Putamen (tissue), 1 donor: ENCODE measurements around the gene EXOC4.

Experiments used
- DNase-seq: peaks from one replicate; pipeline ENCODE4 v3.0.0-alpha.2; 2016; ENCODE audit warnings: low spot score

EXOC4 gene

DNA sequence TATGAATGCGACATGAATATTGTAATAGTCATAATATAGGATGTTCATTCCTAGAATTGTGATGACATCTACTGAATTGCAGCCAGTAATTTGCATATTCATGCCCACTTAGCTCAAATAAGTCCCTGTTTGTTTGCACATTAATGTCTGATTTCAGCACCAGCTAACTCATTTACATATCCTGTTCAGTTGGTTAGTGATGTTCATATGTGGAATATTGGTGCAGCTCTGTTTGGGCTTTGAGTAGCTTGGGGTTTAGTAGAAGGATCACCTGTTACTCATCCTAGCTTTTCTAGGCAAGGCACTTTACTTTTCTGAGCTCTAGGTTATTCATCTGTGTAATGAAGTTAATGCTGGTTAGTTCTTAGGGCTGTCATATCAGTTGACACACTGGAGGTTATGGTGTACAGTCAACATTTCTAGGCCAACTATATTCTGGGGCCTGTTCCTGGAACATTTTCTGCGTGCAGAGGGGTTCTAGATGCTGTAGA lies 238.4 kb downstream of the EXOC4 start:
- no peak for DNase-seq

DNA sequence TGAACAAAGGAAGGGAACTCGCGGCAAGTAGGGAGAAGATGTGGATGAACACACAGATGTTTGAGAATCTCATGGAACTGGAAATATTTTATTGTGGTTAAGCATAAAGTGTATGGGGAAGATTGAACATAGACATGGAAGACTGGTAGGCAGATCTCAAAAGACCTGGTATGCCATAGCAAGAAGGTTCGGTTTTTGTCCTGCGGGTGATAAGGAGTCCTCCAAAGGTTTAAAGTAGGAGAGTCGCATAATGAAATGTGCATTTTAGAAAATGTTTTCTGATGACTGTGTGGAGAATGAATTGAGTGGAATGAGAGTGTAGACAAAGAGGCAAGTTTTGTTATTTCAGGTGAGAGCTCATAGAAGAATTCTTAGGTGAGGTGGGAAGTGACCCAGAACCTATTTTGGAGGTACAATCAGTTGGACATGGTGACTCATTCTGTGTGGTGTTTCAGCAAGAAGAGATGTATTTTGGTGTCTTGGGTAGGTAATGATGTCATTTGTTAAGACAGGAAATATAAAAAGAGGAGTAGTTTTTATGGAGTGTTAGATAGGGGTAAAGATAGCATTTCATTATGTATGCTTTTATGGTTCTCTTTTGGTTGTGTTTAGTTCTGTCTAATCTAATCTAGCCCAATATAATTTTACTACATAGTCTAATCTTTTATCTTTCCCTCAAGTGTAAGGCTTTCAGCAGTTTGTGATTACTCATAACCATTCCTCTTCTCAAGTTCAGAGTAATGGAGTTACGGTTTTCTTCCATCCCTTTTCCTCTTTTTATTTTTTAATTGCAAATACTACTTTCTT lies 239.2 kb downstream of the EXOC4 start:
- no peak for DNase-seq

DNA sequence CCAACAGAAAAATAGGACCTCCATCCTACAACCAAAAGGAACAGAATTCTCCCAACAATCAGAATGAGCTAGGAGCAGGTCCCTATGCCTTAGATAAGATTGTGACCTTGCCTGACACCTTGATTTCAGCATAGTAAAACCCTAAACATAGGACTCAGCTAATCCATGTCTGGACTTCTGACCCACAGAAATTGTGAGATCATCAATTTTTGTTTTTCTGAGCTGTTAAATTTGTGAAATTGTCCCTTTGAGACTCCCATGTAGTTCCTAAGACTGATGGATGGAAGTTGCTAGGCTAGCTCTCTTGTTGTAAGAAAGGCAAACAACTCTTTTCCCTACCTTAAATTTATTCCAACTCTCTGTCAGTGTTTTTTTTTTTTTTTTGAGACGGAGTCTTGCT lies 244.2 kb downstream of the EXOC4 start:
- no peak for DNase-seq

DNA sequence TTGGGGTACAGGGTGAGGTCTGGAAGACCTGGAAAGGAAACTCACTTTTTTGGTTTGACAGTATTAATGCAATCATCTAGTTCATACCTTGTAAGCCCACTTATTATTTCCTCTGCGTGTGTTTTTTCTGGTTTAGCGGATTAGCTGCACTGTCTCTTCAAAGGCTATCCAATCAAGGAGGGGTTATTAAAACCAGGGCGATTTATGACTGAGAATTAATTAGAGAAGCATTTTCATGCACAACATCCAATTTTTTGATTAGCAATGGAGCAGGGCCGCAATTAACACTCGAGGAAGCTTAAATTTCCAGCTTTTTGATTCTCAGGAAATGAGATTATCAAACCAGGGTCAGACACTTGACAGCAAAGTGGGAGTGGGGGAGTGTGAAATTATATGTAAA lies 248.9 kb downstream of the EXOC4 start:
- no peak for DNase-seq

DNA sequence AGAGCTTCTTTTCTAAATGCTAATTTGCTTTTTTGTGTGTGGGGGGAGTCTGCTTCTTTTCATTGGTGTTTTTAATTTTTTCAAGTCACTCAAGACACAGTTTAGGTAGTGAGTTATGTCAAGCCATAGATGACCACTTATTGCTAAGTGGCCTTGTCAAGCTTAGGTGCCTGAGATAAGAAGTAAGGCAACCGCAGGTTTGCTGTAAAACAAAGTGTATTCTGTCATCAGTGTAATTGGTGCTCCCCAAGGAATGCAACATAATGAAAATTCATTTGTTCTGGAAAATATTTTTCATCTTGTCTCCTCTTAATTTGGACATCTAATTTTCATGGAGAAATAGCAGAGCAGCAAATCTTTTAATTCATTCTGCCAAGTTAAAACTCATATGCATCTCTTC lies 249.6 kb downstream of the EXOC4 start:
- DNase-seq: no peak

DNA sequence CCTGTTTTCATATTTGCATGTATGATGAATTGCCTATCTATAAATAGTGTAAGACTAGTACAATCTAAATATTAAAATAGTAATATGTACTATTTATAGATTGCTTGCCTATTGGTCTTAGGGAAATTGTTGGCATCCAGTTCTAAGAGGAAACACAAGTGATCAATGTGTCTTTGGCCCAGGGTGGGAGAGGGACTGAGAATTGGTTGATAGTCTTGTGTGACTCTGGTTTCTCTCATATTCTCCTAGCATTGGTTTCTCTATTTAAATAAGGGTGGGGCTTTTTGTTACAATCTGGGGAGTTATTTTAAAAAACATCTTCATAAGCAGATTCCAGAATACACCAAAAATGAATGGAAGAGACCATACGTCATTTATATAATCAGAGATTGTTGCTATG lies 250.1 kb downstream of the EXOC4 start:
- DNase-seq: no peak

DNA sequence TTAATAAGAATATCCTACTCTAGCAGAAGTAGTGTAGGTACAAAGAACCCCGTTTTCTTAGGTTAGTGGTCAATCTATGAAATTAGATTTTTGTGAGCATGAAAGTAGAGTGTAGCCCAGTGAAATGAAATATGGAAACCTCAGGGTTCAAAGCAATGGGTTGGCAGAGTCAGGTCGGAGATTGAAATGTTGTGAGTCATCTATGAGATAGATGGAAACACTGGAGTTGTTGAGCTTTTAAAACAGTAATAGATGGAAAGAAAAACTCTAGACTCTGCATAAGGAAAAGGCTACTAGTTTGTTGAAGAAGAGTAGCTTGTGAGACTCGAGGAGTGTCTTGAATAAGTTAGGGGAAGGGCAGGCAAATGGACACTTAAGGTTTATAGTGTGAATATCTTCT lies 251.9 kb downstream of the EXOC4 start:
- no peak for DNase-seq

DNA sequence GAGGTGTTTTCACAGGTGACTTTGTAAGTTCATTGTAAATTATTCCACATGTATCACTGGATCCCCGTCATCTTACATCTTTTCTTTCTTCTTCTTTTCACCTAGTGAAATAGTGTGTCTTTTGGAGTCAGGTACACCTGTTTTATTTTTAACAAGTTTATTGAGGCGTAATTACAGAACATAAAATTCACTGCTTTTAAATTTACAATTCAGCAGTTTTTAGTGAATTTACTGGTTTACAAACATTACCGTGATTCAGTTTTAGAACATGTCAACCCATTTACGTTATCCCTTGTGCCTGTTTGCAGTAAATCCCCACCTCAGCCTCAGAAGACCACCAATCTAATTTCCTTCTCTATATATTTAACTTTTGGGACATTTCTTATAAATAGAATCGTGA lies 256.9 kb downstream of the EXOC4 start:
- no peak for DNase-seq

DNA sequence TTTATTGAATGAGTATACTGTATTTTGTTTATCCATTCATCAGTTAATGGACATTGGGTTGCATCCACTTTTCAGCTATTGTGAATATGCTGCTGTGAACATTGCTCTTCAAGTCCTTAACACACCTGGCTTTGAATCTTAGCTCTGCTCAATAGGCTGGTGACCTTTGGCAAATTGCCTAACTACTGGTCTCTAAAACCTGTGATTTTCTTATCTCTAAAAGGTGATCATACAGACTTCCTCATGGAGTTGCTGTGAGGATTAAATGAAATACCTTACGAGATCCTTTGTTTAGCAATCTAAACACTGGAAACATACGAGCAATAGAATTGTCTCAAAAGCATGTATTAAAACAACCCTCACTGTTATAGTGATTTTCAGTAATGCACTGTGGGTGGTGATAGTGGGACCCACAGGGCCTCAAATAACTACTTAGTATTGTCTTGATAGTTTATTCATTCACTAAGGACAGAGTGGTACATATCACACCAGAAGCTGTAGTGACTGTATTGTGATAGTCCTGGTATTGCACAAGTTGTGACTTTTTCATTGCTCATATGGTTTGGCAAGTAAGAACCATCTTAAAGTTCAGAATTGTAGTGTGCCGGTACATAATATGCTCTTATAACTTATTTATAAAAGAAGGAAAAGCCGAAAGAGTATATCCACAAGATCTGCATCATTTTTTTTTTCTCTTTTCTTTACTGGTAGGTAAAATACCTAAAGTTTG lies 257.6 kb downstream of the EXOC4 start:
- DNase-seq: no peak

DNA sequence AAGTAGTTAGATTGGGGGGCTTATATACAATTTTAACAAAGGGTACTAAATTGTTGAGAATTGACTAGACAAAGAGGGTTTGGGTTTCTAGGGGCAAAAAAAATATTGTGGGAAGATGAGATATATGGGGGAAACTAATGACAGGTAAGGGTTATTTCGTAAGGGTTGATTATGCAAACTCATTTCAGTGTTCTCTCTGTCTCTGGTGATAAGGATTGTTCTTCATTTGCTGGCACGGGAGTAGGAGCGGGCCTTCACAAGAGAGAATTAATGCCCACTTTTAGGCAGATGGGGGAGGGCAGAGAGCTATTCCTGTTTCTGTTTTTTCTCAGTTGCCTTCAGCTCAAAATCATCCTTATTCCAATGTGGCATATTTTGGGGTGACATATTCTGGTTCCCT lies 258.4 kb downstream of the EXOC4 start:
- no peak for DNase-seq

DNA sequence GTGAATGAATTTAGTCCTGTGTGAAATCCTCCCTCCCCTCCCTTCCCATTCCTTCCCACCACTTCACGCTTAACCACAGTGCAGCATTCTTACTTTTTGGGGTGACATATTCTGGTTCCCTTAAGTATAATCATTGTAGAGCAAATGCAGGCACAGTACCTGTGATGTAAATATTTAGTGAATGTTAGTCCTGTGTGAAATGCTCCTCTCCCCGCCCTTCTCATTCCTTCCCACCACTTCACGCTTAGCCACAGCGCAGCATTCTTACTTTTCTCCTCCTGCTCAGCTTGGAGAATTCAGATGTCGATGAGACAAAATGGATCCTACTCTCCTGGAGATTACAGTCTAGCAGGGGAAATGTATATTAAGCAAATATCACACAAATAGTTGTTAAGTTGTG lies 258.8 kb downstream of the EXOC4 start:
- DNase-seq: no peak

DNA sequence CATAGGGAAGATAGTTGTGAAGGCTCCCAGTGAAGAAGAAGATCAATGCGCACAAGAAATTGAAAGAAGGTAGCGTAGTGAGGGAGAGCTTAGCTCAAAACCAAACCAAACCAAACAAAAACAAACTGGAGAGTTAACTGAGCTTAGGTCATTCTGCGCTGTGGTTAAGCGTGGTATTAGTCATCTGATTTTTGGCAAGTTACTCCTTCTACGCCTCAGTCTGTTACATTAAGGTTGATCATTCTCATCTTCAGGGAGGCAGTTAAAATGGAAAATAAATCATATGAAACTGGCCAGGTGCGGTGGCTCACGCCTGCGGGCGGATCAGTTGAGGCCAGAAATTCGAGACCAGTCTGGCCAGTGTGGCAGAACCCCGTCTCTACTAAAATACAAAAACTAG lies 259.7 kb downstream of the EXOC4 start:
- no peak for DNase-seq

DNA sequence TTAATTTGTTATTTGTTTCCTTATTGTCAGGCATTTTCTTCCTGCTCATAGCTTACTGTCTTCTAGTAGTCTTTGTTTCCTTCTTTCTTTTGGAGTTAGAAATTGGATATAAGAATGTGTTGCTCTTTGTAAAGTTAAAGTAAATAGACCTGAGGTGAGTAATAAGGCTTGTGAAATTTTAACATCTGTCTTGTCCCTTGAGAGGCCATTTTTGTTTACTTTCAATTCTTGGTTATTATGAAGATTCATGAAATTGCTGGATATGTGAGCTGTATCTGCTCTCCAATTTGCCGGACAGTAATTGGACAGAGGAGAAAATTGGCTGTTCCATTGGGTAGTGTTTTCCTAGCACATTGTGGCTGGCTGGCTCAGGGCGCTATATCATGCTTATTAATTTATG lies 260.7 kb downstream of the EXOC4 start:
- no peak for DNase-seq

DNA sequence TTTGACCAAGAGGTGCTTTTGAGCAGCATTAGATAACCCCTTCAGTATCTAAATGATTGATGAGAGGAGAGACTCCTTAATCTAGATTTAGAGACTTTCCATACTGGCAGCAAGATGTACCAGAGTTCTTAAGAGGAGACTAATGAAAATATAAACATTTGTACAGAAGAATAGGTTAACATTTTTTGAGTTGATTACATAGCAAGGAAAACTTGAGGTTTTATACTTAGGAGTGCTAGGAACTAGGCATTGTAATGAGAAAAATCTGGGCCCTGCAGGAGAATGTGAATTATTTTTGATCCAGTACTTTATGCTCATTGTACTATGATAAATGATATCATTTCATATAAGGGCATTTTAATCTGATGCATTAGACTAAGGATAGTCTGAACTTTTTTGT lies 261.7 kb downstream of the EXOC4 start:
- DNase-seq: no peak

DNA sequence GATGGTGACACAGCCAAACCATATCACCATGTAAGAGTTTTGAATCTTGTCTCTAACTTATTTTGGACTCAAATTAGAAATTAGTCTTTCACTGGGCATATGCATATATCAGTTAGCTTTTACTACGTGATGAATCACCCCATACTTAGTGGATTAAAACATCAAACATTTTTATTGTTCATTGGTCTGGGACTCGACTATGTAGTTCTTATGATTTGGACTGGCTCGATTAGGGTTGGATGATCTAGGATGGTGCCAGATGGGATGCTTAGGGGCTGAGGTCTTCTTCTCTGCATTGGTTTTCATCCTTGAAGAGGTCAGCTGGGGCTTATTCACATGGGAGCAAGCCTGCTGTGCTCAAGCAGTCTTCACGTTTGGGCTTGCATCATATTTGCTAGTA lies 264.9 kb downstream of the EXOC4 start:
- DNase-seq: no peak

DNA sequence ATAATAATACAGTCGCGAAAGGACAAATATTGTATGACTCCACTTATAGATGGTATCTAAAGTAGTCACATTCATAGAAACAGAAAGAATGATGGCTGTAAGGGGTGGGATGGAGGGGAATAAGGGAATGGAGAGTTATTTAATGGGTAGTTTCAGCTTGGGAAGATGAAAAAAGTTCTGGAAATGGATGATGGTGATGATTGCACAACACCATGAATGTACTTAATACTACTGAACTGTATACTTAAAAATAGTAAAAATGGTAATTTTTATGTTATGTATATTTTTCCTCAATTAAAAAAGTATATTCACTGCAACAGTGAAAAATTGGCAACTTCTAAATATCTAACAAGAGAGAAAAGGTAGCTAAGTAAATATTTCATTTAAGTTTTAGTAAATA lies 265.8 kb downstream of the EXOC4 start:
- no peak for DNase-seq

DNA sequence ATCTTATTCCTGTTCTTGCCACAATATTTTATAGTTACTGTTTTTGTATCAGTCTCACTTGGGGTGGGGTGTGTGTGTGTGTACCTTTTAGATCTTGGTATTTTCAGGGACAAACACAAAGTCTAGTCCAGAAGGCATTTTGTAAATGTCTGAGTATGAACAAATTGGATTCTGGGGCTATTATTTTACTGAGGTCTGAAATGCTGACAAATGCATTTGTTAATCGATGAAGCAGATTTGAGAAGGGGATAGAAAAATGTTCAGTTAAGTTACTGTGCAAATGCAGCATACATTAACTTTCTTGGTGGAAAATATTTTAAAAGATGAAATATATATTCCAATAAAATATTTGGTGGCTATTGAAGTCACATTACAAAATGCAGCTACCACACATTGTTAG lies 267.4 kb downstream of the EXOC4 start:
- no peak for DNase-seq

DNA sequence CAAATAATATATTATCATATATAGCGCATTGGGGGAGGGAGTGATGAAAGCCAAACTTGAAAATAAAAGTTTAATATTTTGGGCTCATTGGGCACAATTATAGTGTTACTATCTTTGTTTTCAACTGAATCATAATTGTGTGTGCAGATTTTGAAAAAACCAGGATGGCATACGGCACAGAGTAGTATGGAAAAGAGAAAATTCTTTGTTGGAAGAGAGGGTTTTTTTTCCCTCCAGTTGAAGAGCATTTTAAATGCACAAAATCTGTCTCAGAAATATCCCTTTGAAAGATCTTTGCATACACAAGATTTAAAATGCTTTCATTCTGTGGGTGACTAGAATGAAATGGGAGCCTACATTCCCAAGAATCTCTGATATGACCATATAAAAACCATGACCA lies 269.6 kb downstream of the EXOC4 start:
- no peak for DNase-seq

DNA sequence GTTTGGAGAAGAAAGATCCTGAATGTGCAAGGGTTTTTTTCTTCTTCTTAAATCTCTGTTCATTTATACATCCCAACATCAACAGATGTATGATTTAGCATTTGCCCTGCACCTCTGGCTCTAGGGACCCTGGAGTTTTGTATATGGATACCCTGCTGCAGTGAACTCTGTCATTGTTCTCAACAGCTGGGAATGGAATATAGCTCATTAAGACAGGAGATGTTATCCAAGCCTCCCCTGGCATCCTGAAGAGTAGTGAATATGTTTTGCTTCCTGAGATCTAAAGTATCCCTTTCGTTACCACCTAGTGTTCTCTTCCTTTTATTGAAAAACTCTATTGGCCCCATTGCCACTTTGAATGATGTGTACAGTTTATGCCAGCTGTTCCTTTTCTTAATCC lies 275.9 kb downstream of the EXOC4 start:
- no peak for DNase-seq

DNA sequence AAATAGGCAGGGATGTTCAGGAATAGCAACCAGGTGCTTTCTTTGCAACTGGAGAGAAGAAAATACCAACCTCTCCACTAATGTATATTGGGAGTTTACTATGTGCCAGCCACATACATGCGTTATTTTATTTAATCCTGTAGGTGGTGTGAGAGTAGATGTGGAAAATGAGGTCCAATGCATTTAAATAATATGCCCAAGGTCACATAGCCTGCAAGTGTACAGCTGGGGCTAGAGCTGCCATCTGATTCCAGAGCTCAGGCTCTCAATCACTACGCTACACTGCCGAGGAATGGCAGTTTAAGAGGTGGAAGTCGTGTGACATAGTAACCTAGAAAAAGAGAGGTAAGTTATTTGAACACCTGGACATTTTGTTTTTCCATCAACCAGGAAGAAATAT lies 277.0 kb downstream of the EXOC4 start:
- DNase-seq: no peak

DNA sequence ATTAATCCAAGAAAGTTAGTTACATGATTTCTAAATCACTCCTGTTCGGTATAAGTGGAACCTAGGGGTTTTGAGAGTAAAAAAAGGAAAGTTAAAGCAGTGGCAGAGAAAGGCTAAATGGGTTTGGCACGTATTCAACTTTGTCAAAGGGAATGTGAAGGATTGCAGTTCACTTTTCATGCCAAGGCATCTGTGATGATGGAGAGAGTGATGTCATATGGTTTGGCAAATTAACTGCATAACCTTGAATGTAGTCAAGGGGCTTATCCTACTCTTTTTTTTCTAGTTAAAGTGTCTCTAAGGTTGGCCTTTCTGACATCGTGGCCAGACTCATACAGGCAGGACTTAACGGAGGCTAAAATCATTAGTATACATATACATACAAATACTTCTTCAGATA lies 277.8 kb downstream of the EXOC4 start:
- no peak for DNase-seq

DNA sequence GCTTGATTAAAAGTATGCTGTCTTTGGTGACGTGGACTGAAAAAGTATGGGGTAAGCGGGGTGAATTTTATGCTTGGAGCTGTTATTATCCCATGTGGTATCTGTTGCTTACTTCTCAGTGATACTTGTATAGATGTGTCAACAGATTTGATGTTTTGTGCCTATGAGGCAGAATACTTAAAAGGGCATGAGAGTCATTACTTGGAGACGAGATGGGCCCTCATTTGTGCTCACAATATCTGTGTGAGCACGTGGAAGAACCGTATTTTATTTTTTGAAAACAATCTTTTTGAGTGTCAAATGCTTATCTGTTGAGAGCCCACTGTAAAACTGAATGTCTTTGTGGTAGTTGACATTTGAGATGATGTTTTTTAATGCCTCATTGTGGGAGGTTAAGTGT lies 281.9 kb downstream of the EXOC4 start:
- DNase-seq: no peak

DNA sequence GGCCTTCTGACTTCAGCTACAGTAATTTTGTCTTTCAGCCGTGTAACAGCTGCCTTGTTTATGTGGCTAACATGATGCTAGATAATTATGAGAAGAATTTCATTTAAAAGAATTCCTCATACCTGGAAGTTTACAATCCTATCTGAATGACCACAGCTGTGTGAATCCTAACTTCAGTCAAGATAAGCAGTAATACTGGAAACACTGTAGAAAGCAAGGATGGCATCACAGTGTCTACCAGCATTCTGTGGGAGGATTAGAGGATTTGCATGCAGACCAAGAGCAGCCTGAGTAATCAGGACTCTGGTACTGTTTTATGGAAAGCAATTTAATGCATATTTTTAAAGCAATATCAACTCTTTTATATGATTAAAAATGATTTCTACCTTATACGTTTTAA lies 282.4 kb downstream of the EXOC4 start:
- no peak for DNase-seq

DNA sequence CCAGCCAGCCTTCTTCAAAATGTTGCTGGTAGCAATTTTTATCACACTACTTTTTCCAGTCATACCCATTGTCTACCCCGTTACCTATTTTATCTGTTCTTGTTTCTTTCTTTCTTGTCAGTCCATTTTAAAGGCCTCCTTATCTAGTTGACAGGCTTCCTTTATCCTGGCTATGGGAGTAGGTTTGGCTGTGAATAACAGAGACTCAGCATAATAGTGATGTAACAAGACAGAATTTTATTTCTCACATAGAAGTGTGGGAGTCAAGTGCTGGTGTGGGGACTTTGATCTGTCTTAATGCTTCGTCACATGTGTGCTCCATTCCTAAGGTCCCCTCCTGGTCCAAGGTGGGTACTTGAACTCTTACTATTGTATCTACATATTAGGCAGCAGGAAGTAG lies 283.6 kb downstream of the EXOC4 start:
- no peak for DNase-seq
